PC-3 (cell line): Measurements from ENCODE around the gene TBX1. TPM values are rescaled to one million over a fixed set of nuclear protein-coding genes. Genes with fewer than 3 reads are reported as not detected.

Source experiments
- ATAC-seq: fragments of 200-7000 bp; cut with Tn5 transposase; 2 replicates; pipeline ENCODE4 v1.9.1; 2020; ENCODE audit warnings: mild to moderate bottlenecking, moderate library complexity
- BruUV-seq: library from RNA; stranded (reverse); fragments of 400-500 nt; replicated peaks from 2 replicates; lab custom pipeline; 2021; lab: Mats Ljungman, UMichigan
- CTCF ChIA-PET: fragments of 300-600 bp; sonication (Branson Sonifier 250); formaldehyde crosslinking; loops from one replicate; lab custom pipeline; 2022; ENCODE audit warnings: antibody characterized with exemption; lab: Charles Lee
- POLR2A ChIA-PET: fragments of 300-600 bp; sonication (Branson Sonifier 250); formaldehyde crosslinking; loops from one replicate; lab custom pipeline; 2022; ENCODE audit warnings: antibody characterized with exemption; ENCODE audit not compliant: unreplicated experiment; lab: Charles Lee
- DNase-seq: peaks from one replicate; pipeline ENCODE4 v3.0.0-alpha.2; 2015
- H2AFZ ChIP-seq: fragments of 300-600 bp; sonication (generic); 2 replicates; pipeline ENCODE4 v1.6.0; 2016; ENCODE audit warnings: antibody characterized with exemption, low read length
- H3F3A ChIP-seq: fragments of 300-600 bp; sonication (generic); one replicate; pipeline ENCODE4 v1.6.0; 2017; ENCODE audit warnings: antibody characterized with exemption, low read length, control low read depth, mild to moderate bottlenecking; ENCODE audit not compliant: unreplicated experiment
- H3K27ac ChIP-seq: fragments of 300-600 bp; sonication (generic); 2 replicates; pipeline ENCODE4 v1.5.1; 2016; ENCODE audit warnings: mild to moderate bottlenecking, low read length
- H3K27me3 ChIP-seq: fragments of 300-600 bp; sonication (generic); 2 replicates; pipeline ENCODE4 v1.6.1; 2016; ENCODE audit warnings: low read length, mixed read lengths
- H3K36me3 ChIP-seq: fragments of 300-600 bp; sonication (generic); 2 replicates; pipeline ENCODE4 v1.6.1; 2016; ENCODE audit warnings: low read depth, mixed run types, low read length, mixed read lengths
- H3K4me1 ChIP-seq: fragments of 300-600 bp; sonication (generic); 2 replicates; pipeline ENCODE4 v1.5.1; 2016; ENCODE audit warnings: low read length; ENCODE audit not compliant: insufficient read depth
- H3K4me2 ChIP-seq: fragments of 300-600 bp; sonication (generic); 2 replicates; pipeline ENCODE4 v1.6.0; 2016; ENCODE audit warnings: low read length
- H3K4me3 ChIP-seq: fragments of 300-600 bp; sonication (generic); 2 replicates; pipeline ENCODE4 v1.5.1; 2016; ENCODE audit warnings: mild to moderate bottlenecking, low read length, mixed read lengths
- H3K79me2 ChIP-seq: fragments of 300-600 bp; sonication (generic); 2 replicates; pipeline ENCODE4 v1.6.1; 2017; ENCODE audit warnings: low read length, mixed read lengths
- H3K9ac ChIP-seq: fragments of 300-600 bp; sonication (generic); 2 replicates; pipeline ENCODE4 v1.6.0; 2016; ENCODE audit warnings: mild to moderate bottlenecking, low read length
- H3K9me2 ChIP-seq: fragments of 300-600 bp; sonication (generic); replicated peaks from 2 replicates; pipeline ENCODE4 v1.6.1; 2016; ENCODE audit warnings: mixed run types, low read length, mixed read lengths
- H3K9me3 ChIP-seq: fragments of 300-600 bp; sonication (generic); 2 replicates; pipeline ENCODE4 v1.6.1; 2016; ENCODE audit warnings: low read length, mixed read lengths
- H4K20me1 ChIP-seq: fragments of 300-600 bp; sonication (generic); 2 replicates; pipeline ENCODE4 v1.6.1; 2016; ENCODE audit warnings: low read length, mixed read lengths
- EZH2 ChIP-seq: fragments of 300-600 bp; sonication (generic); IDR thresholded peaks from one replicate; pipeline ENCODE4 v1.6.1; 2017; ENCODE audit warnings: antibody characterized with exemption, mild to moderate bottlenecking, low read length; ENCODE audit not compliant: unreplicated experiment
- EZH2phosphoT487 ChIP-seq: fragments of 300-600 bp; sonication (generic); IDR thresholded peaks from 2 replicates; pipeline ENCODE4 v1.6.1; 2018; ENCODE audit warnings: mild to moderate bottlenecking, antibody characterized with exemption, low read length, borderline replicate concordance
- intact Hi-C: fragments of 100-400 bp; cut with micrococcal nuclease; formaldehyde crosslinking; loops from 2 replicates; pipeline ENCODE4 v1.9.0; 2023
- total RNA-seq: library from RNA; depleted of rRNA; stranded (reverse); fragments of >200 nt; gene quantifications from 2 replicates; pipeline ENCODE4 v1.2.3, GENCODE V29; 2014
- TF ChIP-seq, protein P1 (sequence below): fragments of 300-600 bp; sonication (generic); conservative IDR thresholded peaks from 2 replicates; pipeline ENCODE4 v1.5.1; 2017; ENCODE audit warnings: antibody characterized with exemption, low read depth, mild to moderate bottlenecking, low read length

TBX1 gene
- total RNA-seq, 1 experiment from 2014 or later: 18.6 TPM

DNA sequence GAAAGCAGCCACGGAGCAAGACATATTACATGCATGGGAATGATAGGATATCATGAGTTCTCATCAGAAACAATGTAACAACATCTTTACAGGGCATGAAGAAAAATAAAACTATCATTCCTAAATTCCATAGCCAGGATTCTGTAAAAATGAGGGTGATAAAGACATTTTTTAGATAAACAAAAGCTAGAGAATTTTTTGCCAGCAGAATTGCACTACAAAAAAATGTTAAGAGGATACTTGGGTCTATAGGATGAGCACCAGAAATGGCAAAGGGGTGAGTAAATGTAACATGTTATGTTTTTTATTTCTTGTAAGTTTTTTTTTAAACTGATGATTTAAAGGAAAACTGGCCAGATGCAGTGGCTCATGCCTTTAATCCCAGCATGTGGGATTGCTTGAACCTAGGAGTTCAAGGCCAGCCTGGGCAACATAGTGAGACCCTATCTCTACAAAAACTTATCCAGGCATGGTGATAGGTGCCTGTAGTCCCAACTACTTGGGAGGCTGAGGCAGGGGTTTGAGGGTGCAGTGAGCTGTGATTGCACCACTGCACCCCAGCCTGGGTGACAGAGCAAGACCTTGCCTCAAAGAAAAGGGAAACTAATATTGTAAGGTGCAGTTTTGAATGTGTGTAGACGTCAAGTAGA lies 33.2 kb downstream of the TBX1 start:
- TF ChIP-seq EZH2phosphoT487 (no peak), EZH2 (no peak)
- TF ChIP-seq, protein P1, sequence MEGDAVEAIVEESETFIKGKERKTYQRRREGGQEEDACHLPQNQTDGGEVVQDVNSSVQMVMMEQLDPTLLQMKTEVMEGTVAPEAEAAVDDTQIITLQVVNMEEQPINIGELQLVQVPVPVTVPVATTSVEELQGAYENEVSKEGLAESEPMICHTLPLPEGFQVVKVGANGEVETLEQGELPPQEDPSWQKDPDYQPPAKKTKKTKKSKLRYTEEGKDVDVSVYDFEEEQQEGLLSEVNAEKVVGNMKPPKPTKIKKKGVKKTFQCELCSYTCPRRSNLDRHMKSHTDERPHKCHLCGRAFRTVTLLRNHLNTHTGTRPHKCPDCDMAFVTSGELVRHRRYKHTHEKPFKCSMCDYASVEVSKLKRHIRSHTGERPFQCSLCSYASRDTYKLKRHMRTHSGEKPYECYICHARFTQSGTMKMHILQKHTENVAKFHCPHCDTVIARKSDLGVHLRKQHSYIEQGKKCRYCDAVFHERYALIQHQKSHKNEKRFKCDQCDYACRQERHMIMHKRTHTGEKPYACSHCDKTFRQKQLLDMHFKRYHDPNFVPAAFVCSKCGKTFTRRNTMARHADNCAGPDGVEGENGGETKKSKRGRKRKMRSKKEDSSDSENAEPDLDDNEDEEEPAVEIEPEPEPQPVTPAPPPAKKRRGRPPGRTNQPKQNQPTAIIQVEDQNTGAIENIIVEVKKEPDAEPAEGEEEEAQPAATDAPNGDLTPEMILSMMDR: no peak
- POLR2A ChIA-PET: no interaction called here

DNA sequence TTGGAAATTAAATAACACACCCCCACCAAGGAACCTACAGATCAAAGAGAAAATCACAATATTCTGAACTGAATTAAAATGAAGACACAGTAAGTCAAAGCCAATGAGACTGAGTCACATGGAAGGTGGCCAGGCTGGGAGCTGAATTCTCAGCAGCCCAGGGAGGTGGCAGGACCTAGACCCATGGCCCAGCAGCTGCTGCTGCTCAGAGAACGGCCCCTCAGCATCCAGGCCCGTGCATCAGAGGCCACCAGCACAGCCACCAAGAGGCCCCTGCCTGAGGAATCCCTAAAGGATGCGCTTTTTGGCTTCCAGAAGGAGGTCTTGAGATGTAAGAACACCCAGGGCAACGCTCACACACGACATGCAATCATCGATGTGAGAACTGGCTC lies 35.0 kb downstream of the TBX1 start:
- Histone ChIP-seq H3K27ac (no peak overlapping the region), H3K9me2 (no peaks in the 10 kb centered on the region), H3F3A (no peaks in the 10 kb centered on the region), H3K4me2 (no peak overlapping the region), H2AFZ (no peak overlapping the region), H3K36me3 (no peaks in the 10 kb centered on the region), H3K9ac (no peak overlapping the region), H3K4me3 (no peak overlapping the region), H3K4me1 (no peaks in the 10 kb centered on the region), H3K9me3 (no peaks in the 10 kb centered on the region), H4K20me1 (no peaks in the 10 kb centered on the region), H3K79me2 (no peaks in the 10 kb centered on the region), H3K27me3 (no peaks in the 10 kb centered on the region)
- intact Hi-C loops: no loop called here
- no TSS peak for BruUV-seq
- no peak for DNase-seq
- no peak for ATAC-seq
- CTCF ChIA-PET: no interaction called here
- TF ChIP-seq, protein P1: no peak
- no peak for TF ChIP-seq EZH2
- POLR2A ChIA-PET: no interaction called here

More for the DNA sequence above, 33.2 kb downstream of the TBX1 start:
- ATAC-seq: no peak
- no peak overlapping the region for H3K4me2 ChIP-seq
- H3K9ac ChIP-seq: no peak overlapping the region
- no peak overlapping the region for H3K27ac ChIP-seq
- H3K36me3 ChIP-seq: no peaks in the 10 kb centered on the region
- H3K27me3 ChIP-seq: no peaks in the 10 kb centered on the region
- intact Hi-C loops: no loop called here
- no TSS peak for BruUV-seq
- no peaks in the 10 kb centered on the region for H3K9me3 ChIP-seq
- H3K4me1 ChIP-seq: no peaks in the 10 kb centered on the region
- no peaks in the 10 kb centered on the region for H3K79me2 ChIP-seq
- CTCF ChIA-PET: no interaction called here
- H2AFZ ChIP-seq: no peak overlapping the region
- no peaks in the 10 kb centered on the region for H3F3A ChIP-seq
- no peaks in the 10 kb centered on the region for H4K20me1 ChIP-seq
- no peaks in the 10 kb centered on the region for H3K9me2 ChIP-seq
- no peak for DNase-seq
- no peak overlapping the region for H3K4me3 ChIP-seq

DNA sequence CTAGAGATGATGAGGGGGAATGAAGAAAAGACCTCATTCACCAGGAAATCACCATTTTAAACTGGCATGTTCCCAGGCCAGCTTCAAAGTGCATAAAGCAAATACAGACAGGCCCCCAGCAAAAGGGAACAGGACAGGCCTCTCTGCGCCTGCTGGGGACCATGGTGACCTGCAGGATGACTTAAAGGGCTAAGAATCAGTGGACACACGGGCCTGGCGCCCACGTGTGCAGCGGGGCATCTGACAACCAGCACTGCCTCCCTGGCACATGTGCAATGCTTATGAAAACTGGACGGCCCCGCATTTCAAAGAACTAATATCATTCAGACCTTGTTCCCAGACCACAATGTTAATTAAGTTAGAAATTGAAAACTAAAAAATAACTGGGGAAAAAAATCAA lies 35.6 kb downstream of the TBX1 start:
- no peak for ATAC-seq
- no TSS peak for BruUV-seq

More for the DNA sequence above, 35.6 kb downstream of the TBX1 start:
- Histone ChIP-seq H3K79me2 (no peaks in the 10 kb centered on the region), H3K4me3 (no peak overlapping the region), H3K9ac (no peak overlapping the region), H3F3A (no peaks in the 10 kb centered on the region), H3K36me3 (no peaks in the 10 kb centered on the region), H3K9me2 (no peaks in the 10 kb centered on the region), H4K20me1 (no peaks in the 10 kb centered on the region), H3K27me3 (no peaks in the 10 kb centered on the region), H3K9me3 (no peaks in the 10 kb centered on the region), H2AFZ (no peak overlapping the region), H3K4me1 (no peaks in the 10 kb centered on the region), H3K27ac (no peak overlapping the region), H3K4me2 (no peak overlapping the region)
- CTCF ChIA-PET: no interaction called here
- intact Hi-C loops: no loop called here
- POLR2A ChIA-PET: no interaction called here
- TF ChIP-seq, protein P1: no peak
- no peak for TF ChIP-seq EZH2phosphoT487
- DNase-seq: no peak
